HUDEP-2 (cell line): ENCODE measurements around the gene ATPAF1.
"Not testable (repeated sequence)": the region's sequence is repeated elsewhere in the genome, so short reads cannot be mapped to it uniquely, and the experiment has no call there.

Source experiments
- DNase-seq, 76 experiments: peaks; one replicate each; lab custom pipeline; 2025; ENCODE audit not compliant: unreplicated experiment in 76 of 76; lab: John Stamatoyannopoulos, UW

The ATPAF1 gene

DNA sequence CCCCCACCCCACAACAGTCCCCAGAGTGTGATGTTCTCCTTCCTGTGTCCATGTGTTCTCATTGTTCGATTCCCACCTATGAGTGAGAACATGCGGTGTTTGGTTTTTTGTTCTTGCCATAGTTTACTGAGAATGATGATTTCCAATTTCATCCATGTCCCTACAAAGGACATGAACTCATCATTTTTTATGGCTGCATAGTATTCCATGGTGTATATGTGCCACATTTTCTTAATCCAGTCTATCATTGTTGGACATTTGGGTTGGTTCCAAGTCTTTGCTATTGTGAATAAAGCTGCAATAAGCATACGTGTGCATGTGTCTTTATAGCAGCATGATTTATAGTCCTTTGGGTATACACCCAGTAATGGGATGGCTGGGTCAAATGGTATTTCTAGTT, 17.0 kb downstream of the ATPAF1 start:
- DNase-seq = not testable (repeated sequence)

DNA sequence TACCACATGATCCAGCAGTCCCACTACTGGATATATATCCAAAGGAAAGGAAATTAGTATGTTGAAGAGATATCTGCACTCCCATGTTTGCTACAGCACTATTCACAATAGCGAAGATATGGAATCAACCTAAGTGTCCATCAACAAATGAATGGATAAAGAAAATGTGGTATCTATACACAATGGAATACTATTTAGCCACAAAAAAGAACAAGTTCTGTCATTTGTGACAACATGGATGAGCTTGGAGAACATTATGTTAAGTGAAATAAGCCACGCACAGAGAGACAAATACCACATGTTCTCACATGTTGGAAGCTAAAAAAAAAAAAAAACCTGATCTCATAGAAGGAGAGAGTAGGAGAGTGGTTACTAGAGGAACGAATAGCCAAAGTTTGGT, 17.7 kb downstream of the ATPAF1 start:
- DNase-seq = no peak

DNA sequence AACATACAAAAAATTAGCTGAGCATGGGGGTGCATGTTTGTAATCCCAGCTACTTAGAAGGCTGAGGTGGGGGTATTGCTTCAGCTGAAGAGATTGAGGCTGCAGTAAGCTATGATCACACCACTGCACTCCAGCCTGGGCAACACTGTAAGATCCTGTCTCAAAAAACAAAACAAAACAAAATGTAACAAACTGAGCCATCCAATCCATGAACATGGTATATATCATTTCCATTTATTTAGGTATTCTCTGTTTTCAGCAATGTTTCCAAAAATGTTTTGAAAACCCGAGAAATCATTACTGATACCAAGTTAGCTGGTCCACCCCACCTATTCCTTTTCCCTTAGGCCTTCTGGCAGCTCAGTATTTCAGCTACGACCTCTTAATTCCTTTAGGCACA, 18.4 kb downstream of the ATPAF1 start:
- DNase-seq = no peak

DNA sequence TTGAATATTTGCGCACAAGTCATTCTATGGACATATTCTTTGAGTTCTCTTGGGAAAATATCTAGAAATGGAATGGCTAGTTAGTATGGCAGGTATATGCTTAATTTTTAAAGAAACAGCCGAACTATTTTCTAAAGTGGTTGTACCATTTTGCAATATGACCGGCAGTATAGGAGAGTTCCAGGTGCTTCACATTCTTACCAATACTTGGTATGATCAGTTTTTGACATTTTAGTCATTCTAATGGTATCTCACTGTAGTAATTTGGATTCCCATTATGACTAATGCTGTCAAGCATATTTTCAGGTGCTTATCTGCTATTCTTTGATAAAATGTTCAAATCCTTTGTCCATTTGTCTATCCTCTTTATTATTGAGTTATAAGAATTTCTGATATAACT, 20.6 kb downstream of the ATPAF1 start:
- no peak for DNase-seq

DNA sequence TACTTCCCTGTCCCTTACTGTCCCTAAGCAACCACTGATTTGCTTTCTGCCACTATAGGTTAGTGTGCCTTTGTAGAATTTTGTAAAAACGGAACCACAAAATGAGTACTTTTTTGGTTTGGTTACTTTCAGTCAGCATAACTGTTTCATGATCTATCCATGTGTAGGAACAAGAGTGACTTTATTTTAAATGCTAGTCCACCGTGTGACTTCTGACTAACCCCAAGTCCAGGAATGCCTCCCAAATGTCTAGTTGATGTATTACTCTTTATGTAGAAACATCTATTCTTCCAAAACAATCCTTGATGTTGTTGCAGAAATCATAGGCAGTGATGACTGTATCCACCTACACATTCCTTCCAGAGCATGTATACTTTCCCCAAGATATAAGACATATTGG, 21.3 kb downstream of the ATPAF1 start:
- no peak for DNase-seq

DNA sequence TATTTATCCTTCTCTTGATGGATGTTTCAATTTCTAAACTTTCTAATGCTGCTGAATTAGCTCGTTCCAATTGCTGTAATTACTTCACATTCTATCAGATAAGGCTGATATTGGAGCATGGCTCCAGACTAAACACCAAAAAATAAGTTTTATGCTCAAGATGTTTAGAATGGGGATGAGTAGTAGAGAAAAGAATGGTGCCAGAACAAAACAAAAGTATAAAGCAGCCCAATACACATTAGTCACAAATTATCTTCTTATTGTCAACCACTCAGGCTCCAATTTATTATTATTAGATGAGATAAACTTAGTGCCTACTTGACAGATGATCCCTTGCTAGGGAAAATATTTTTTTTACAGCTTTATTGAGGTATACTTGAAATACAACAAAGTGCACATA, 21.8 kb downstream of the ATPAF1 start:
- DNase-seq = no peak

DNA sequence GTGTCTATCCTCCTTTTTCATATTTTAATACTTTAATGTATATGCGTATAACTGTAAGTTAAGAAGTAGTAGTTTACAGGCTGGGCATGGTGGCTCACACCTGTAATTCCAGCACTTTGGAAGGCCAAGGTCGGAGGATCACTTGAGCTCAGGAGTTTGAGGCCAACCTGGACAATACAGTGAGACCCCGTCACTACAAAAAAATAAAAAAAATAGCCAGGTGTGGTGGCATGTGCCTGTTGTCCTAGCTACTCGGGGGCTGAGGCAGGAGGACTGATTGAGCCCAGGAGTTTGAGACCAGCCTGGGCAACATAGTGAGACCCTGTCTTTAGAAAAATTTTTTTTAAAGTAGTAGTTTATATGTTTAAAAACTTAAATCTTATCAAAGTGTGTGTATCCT, 22.3 kb downstream of the ATPAF1 start:
- no peak for DNase-seq

DNA sequence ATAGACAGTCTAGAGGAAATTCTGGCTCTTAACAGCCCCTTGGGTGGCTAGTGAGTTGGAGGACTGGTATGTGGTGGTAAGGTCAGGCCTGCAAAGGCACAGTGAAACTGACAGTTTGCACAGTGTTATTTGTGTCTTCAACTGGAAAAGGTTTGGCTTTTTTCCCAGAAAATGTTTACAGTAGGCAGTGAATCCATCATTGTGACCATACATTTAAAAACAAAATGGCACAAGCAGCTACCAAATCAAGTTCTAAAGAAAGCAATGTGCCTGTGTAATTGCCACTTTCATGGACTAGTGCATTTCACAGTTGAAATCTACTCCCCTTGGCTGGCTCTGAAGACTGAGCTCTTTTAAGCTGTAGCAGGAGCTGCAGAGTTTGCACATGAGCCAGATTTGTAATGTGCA, 24.8 kb downstream of the ATPAF1 start:
- no peak for DNase-seq

DNA sequence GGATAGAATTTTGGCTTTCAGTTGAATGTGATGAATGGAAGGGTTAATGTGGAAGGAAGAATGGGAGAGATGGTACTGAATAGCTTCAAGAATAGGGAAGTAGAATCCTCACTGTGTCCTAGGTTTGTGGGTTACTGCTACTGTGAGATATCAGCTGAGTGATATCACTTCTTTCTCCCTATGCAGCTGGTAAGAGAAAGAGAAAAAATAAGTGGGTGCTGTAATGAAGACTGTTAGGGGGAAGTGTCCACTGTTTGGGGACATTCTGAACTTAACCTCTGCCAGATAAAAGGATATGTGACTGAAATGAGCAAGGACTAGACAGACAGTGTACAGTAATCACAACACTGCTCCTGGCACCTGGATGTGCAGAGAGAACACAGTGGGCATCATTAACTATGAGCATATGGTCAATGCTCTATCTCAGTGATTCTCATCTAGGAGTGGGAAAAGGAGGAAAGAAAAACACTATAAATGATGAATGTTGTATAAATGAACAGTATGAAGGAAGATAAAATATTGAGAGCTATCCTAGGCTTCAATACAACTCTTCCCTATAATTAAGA, 26.0 kb downstream of the ATPAF1 start:
- DNase-seq = no peak

DNA sequence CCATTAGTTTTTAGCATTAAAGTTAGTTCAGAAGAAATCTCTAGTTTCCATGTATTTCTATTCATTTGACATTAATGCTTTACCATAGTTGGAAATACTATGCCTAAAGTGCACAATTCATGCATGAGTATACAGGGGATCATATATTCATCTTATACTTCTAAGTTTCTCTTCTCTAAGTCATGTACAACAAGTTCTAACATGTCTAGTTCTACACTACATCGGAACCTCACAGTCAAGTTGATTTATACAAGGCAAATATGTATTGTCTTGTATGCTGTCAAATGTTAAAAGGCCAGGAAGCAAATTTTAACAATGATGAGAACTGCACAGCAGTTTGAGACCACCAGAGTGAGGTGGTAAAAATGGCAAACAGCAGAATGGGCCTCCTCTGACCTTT, 28.6 kb downstream of the ATPAF1 start:
- no peak for DNase-seq

DNA sequence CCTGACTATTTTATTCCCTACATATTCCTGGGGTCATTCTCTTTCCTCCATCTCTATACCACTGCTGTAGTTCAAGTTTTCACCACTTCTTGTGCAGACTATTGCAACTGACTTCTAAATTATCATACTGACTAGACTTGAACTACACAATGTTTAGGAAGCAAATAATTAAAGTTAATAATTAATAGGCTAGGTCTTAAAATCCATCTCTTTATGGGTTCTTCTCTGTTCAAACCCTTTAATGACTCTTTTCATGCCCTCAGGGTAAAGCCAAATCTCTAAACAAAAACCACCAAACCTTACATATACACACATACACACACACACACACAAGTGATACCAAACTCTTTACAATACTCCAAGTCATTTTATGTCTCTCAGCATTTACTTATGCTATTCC, 29.2 kb downstream of the ATPAF1 start:
- no peak for DNase-seq

DNA sequence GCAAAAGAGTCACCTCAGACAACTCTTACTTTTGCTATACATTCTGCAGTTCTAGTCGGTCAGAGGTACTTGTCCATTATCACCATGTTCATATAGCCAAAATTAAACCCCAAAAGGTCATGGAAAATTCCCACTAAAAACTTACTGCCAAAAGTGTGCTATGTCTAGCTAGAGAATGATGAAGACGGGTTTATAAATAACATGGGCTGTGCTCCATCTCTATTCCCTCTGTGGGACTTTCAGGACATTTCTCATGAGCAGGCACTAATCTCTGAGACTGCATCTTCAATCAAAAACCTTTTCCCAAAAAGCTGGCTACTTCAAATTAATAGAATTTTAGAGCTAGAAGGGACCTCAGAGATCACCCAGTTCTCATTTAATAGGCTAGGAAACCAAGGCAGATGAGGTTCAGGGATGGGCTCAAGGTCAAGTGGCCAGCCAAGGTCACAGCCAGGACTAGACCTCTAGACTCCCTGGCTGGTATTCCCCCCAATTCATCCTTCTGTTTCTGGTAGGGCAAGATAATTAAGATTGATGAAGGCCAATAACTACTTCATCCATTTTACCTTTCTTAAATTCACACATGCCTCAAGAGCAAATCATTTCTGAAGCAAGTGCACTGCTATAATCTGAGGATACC, 30.6 kb downstream of the ATPAF1 start:
- no peak for DNase-seq

DNA sequence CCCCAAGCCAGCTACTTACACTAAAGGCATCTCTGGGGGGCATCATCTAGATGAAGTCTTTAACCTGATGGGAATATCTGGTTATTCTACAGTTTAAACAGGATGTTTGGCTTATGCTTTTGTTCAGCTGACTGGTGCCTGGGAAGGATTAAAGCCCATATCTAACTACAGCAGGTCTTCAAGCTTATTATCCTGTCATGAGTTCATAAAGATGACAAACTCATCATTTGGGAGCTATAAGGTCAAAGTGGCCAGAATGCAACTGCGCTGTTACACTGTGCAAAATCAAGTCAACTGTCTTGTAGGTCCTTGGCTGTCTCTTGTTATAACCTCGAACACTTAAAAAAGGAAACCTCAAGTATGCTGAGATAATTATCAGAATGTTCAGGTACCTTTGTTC, 33.0 kb downstream of the ATPAF1 start:
- no peak for DNase-seq

DNA sequence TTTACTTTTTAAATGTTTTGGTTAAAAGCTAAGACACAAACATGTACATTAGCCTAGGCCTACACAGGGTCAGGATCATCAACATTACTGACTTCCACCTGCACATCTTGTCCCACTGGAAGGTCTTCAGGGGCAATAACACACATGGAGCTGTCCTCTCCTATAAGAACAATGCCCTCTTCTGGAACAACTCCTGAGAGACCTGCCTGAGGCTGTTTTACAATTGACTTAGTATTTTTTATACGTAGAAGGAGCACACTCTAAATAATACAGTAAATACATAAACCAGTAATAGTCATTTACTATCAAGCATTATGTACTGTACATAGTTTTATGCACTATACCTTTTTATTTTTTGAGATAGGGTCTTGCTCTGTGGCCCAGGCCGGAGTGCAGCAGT, 37.4 kb downstream of the ATPAF1 start:
- no peak for DNase-seq

DNA sequence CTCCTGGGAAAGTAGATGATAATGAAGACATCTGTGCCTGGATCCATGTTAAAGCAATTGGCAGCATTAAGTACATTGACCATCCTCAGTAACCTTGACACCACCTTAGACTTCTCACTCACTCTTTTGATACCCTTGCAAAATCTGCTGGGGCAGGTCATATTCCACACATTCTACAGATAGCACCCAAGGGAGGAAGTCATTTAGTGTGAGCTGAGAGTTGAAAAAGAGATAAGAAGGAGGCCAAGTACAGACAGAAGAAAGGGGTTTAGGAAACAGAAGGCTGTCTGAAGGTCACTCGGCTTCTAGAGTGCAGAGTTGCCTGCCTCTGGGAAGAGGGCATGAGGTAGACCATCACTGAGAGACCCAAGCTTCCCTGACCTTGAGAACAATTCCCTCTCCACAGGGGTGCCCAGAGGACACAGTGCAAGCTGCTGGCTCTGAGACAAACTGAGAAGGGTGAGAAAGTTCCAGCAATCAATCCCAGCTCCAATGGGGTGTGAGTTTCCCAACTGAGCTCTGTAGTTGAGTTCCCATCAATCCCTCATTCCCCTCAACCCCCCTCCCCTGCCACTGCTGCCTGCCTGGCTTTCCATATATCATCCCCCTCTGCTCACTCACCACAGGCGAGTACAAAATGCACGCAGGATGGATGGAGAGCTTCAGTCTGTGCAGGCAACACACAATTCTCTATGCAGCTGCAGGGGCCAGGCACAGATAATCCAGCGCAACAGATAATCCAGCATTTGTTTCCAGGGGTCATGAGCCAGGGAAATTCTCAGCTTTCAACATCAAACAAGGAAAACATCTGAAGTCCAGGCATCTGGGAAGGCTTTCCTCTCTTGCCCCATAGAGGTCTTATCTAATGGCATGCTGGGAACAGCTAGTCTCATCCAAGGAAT, 44.2 kb downstream of the ATPAF1 start:
- no peak for DNase-seq

DNA sequence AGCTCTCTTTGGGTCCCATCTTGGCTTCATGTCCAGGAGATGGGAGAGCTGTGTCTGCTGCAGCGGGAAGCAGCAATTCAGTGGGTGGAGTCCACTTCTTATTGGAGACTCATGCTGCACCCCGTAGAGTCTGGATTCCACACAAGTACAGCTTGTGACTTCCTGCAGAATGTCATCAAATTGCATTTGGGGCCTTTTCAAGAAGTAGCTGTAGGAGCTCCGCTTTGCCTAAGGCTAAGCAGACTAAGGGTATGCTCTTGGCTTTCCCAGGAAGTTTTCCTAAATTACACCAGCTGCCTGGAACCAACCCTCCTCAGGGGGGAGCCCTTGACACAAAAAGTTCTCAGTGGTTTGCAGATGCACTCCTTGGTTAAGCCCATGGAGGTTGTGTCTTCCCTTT, 45.8 kb downstream of the ATPAF1 start:
- DNase-seq = peak in 23 of 76 experiments; percentile 4 to 57 (median 17)

DNA sequence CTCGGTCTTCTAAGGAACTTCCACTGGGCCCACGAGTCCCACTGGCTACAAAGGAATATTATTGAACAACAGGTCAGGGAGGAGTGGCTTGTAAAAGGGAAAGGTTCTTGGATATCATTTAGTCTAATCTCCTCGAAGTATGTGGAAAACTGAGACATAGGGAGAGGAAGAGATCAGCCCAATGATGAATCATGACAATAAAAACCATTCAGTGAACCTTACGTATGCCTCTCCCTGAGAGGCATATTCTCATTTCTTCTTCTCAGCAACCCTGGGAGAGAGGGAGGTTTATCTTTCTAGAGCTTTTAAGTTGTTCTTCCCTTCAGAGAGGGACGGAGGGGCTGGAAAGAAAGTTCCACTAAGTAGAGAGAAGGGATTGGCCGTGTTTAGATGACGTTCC, 46.2 kb downstream of the ATPAF1 start:
- DNase-seq = no peak

DNA sequence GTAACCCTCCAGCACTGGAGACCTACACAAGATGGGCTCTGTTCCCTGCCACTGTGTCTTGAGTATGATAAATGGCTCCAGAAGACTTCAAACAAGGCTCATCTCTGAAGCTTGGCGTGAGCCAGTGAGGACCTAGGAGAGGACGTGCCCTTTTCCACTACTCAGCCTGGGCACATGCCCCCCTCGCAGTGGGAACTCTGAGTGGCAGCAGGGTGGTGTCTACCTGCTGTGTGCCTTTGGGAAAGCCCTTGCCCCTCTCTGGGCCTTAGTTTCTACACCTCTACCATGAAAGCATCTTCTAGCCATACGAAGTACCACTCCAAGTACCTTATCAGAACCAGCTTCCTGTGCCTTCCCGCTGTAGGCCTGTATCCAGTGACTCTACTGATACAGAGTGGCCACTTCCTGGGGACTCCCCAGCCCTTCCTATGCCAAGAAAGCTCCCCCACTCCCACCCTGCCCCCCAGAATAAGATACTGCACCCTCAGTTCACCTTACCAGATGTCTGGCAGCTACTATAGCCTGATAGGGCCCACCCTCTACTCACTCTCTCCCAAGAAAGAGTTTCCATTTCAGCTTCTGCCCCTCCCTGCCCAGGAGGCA, 48.4 kb downstream of the ATPAF1 start:
- no peak for DNase-seq

DNA sequence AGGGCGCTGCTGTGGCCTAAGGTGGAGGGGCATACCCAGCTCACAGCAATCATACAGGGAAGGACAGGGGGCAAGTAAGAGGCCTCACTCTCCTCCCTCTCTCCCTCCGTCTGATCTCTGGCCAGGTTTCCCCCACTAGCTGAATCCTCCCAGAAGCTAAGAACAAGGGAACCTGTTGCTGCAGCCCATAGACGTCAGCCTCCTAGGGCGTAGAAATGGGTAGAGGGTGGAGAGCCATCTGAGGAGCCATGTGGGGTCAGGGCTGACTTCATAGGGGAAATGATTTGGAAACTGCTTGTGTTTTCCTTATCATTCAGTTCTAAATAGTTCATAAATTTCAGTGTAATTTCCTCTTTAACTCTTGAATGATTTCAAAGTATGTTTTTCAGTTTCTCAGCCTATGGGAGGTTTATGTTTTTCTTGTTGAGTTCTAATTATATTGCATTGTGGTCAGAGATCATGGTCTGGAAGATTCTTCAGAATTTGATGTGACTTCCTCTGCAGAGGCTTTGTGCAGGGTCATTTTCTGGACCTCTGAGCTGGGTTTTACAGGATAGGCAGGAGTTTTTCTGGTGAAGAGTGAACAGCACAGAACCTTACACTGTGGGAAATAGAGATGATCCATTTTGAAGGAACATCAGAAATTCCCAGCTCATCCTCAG, 49.3 kb downstream of the ATPAF1 start:
- DNase-seq = no peak

DNA sequence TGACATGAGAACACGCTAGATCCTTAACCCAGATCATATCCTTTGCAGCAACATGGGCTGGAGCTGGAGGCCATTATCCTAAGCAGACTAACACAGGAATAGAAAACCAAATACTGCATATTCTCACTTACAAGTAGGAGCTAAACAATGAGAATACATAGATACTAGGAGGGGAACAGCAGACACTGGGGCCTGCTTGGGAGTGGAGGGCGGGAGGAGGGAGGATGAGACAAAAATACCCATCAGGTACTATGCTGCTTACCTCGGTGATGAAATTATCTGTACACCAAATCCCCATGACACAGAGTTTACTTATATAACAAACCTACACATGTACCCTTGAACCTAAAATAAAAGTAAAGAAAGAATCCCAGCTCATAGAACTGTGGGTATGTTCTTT, 50.3 kb downstream of the ATPAF1 start:
- DNase-seq = no peak
